ENCODE measurements around the gene ABR. TPM values are rescaled to one million over a fixed set of nuclear protein-coding genes. Genes with fewer than 3 reads are reported as not detected.
A peak's percentile ranks its signal among the peaks of the same experiment; 100 is the strongest.

Gene ABR
- total RNA-seq, 1 donor from 2014 or later, result 24.5 TPM

GRCh38 chr17:1043601-1044251 is 136.1 kb downstream of the ABR start:
- H3K36me3 ChIP-seq (ENCODE audit: control insufficient read depth in 3 of 3, insufficient read depth in 3 of 3, low read length in 3 of 3), result peaks cover 6 to 8% (median 7%) of the 10 kb centered on the region in 3 donors
- H3K9ac ChIP-seq (ENCODE audit: low read depth in 1 of 3, low read length in 3 of 3), result peak overlapping the region in 1 of 3 donors; percentile 40
- peaks cover 14 to 41% (median 25%) of the 10 kb centered on the region in 3 donors for H3K4me1 ChIP-seq (ENCODE audit: control insufficient read depth in 3 of 3, insufficient read depth in 3 of 3, low read length in 3 of 3)
- H3K4me3 ChIP-seq (ENCODE audit: low read length in 3 of 3), result peak overlapping the region in 1 of 3 donors; percentile 35
- no peaks in the 10 kb centered on the region for H3K9me3 ChIP-seq (ENCODE audit: control insufficient read depth in 3 of 3, low read length in 3 of 3)
- H3K27ac ChIP-seq (ENCODE audit: low read depth, low read length), result peak overlapping the region; percentile 58
- peaks cover 0 to 2% (median 0%) of the 10 kb centered on the region in 3 donors for H3K27me3 ChIP-seq (ENCODE audit: control insufficient read depth in 3 of 3, insufficient read depth in 3 of 3, low read length in 3 of 3)

- Histone ChIP-seq H3K9ac (ENCODE audit: low read depth in 1 of 3, low read length in 3 of 3) (no peak overlapping the region), H3K36me3 (ENCODE audit: control insufficient read depth in 3 of 3, insufficient read depth in 3 of 3, low read length in 3 of 3) (peaks cover 3 to 5% (median 3%) of the 10 kb centered on the region in 3 donors), H3K9me3 (ENCODE audit: control insufficient read depth in 3 of 3, low read length in 3 of 3) (no peaks in the 10 kb centered on the region), H3K4me1 (ENCODE audit: control insufficient read depth in 3 of 3, insufficient read depth in 3 of 3, low read length in 3 of 3) (peaks cover 14 to 38% (median 25%) of the 10 kb centered on the region in 3 donors), H3K27me3 (ENCODE audit: control insufficient read depth in 3 of 3, insufficient read depth in 3 of 3, low read length in 3 of 3) (peaks cover 0 to 2% (median 0%) of the 10 kb centered on the region in 3 donors), H3K4me3 (ENCODE audit: low read length in 3 of 3) (no peak overlapping the region), H3K27ac (ENCODE audit: low read depth, low read length) (no peak overlapping the region)
Observed at GRCh38 chr17:1042486-1042885, 137.3 kb downstream of the ABR start.

- H3K9ac ChIP-seq (ENCODE audit: low read depth in 1 of 3, low read length in 3 of 3), result no peak overlapping the region
- H3K4me1 ChIP-seq (ENCODE audit: control insufficient read depth in 3 of 3, insufficient read depth in 3 of 3, low read length in 3 of 3), result peaks cover 14 to 31% (median 24%) of the 10 kb centered on the region in 3 donors
- no peak overlapping the region for H3K27ac ChIP-seq (ENCODE audit: low read depth, low read length)
- H3K27me3 ChIP-seq (ENCODE audit: control insufficient read depth in 3 of 3, insufficient read depth in 3 of 3, low read length in 3 of 3), result peaks cover 0 to 2% (median 0%) of the 10 kb centered on the region in 3 donors
- H3K9me3 ChIP-seq (ENCODE audit: control insufficient read depth in 3 of 3, low read length in 3 of 3), result no peaks in the 10 kb centered on the region
- H3K36me3 ChIP-seq (ENCODE audit: control insufficient read depth in 3 of 3, insufficient read depth in 3 of 3, low read length in 3 of 3), result peaks cover 3 to 5% (median 3%) of the 10 kb centered on the region in 3 donors
- no peak overlapping the region for H3K4me3 ChIP-seq (ENCODE audit: low read length in 3 of 3)
Observed at GRCh38 chr17:1041746-1042145, 138.0 kb downstream of the ABR start.

GRCh38 chr17:1040216-1040600 is 139.6 kb downstream of the ABR start:
- Histone ChIP-seq H3K9me3 (ENCODE audit: control insufficient read depth in 3 of 3, low read length in 3 of 3) (no peaks in the 10 kb centered on the region), H3K27ac (ENCODE audit: low read depth, low read length) (peak overlapping the region; percentile 74), H3K4me1 (ENCODE audit: control insufficient read depth in 3 of 3, insufficient read depth in 3 of 3, low read length in 3 of 3) (peaks cover 14 to 31% (median 24%) of the 10 kb centered on the region in 3 donors), H3K4me3 (ENCODE audit: low read length in 3 of 3) (peak overlapping the region in 1 of 3 donors; percentile 49), H3K36me3 (ENCODE audit: control insufficient read depth in 3 of 3, insufficient read depth in 3 of 3, low read length in 3 of 3) (peaks cover 0 to 5% (median 3%) of the 10 kb centered on the region in 3 donors), H3K27me3 (ENCODE audit: control insufficient read depth in 3 of 3, insufficient read depth in 3 of 3, low read length in 3 of 3) (peaks cover 0 to 2% (median 0%) of the 10 kb centered on the region in 3 donors), H3K9ac (ENCODE audit: low read depth in 1 of 3, low read length in 3 of 3) (peak overlapping the region; percentile 21 to 68 (median 45))

- peaks cover 0 to 2% (median 0%) of the 10 kb centered on the region in 3 donors for H3K27me3 ChIP-seq (ENCODE audit: control insufficient read depth in 3 of 3, insufficient read depth in 3 of 3, low read length in 3 of 3)
- H3K9ac ChIP-seq (ENCODE audit: low read depth in 1 of 3, low read length in 3 of 3), result peak overlapping the region; percentile 21 to 68 (median 45)
- peaks cover 14 to 31% (median 24%) of the 10 kb centered on the region in 3 donors for H3K4me1 ChIP-seq (ENCODE audit: control insufficient read depth in 3 of 3, insufficient read depth in 3 of 3, low read length in 3 of 3)
- H3K9me3 ChIP-seq (ENCODE audit: control insufficient read depth in 3 of 3, low read length in 3 of 3), result no peaks in the 10 kb centered on the region
- peaks cover 0 to 5% (median 3%) of the 10 kb centered on the region in 3 donors for H3K36me3 ChIP-seq (ENCODE audit: control insufficient read depth in 3 of 3, insufficient read depth in 3 of 3, low read length in 3 of 3)
- peak overlapping the region; percentile 74 for H3K27ac ChIP-seq (ENCODE audit: low read depth, low read length)
- H3K4me3 ChIP-seq (ENCODE audit: low read length in 3 of 3), result peak overlapping the region in 2 of 3 donors; percentile 14 to 49
Observed at GRCh38 chr17:1039511-1040215, 140.1 kb downstream of the ABR start.

GRCh38 chr17:1039123-1039507 is 140.7 kb downstream of the ABR start:
- Histone ChIP-seq H3K27me3 (ENCODE audit: control insufficient read depth in 3 of 3, insufficient read depth in 3 of 3, low read length in 3 of 3) (peaks cover 0 to 2% (median 0%) of the 10 kb centered on the region in 3 donors), H3K4me1 (ENCODE audit: control insufficient read depth in 3 of 3, insufficient read depth in 3 of 3, low read length in 3 of 3) (peaks cover 14 to 31% (median 24%) of the 10 kb centered on the region in 3 donors), H3K27ac (ENCODE audit: low read depth, low read length) (peak overlapping the region; percentile 74), H3K36me3 (ENCODE audit: control insufficient read depth in 3 of 3, insufficient read depth in 3 of 3, low read length in 3 of 3) (peaks cover 0 to 5% (median 3%) of the 10 kb centered on the region in 3 donors), H3K4me3 (ENCODE audit: low read length in 3 of 3) (peak overlapping the region in 2 of 3 donors; percentile 14 to 41), H3K9me3 (ENCODE audit: control insufficient read depth in 3 of 3, low read length in 3 of 3) (no peaks in the 10 kb centered on the region), H3K9ac (ENCODE audit: low read depth in 1 of 3, low read length in 3 of 3) (peak overlapping the region in 2 of 3 donors; percentile 45 to 68)

- H3K36me3 ChIP-seq (ENCODE audit: control insufficient read depth in 3 of 3, insufficient read depth in 3 of 3, low read length in 3 of 3), result peaks cover 0 to 5% (median 3%) of the 10 kb centered on the region in 3 donors
- no peak overlapping the region for H3K9ac ChIP-seq (ENCODE audit: low read depth in 1 of 3, low read length in 3 of 3)
- H3K4me1 ChIP-seq (ENCODE audit: control insufficient read depth in 3 of 3, insufficient read depth in 3 of 3, low read length in 3 of 3), result peaks cover 14 to 31% (median 23%) of the 10 kb centered on the region in 3 donors
- no peaks in the 10 kb centered on the region for H3K9me3 ChIP-seq (ENCODE audit: control insufficient read depth in 3 of 3, low read length in 3 of 3)
- H3K27me3 ChIP-seq (ENCODE audit: control insufficient read depth in 3 of 3, insufficient read depth in 3 of 3, low read length in 3 of 3), result peaks cover 0 to 2% (median 0%) of the 10 kb centered on the region in 3 donors
- H3K27ac ChIP-seq (ENCODE audit: low read depth, low read length), result peak overlapping the region; percentile 74
- H3K4me3 ChIP-seq (ENCODE audit: low read length in 3 of 3), result no peak overlapping the region
Observed at GRCh38 chr17:1038459-1039122, 141.2 kb downstream of the ABR start.

- Histone ChIP-seq H3K9me3 (ENCODE audit: control insufficient read depth in 3 of 3, low read length in 3 of 3) (no peaks in the 10 kb centered on the region), H3K9ac (ENCODE audit: low read depth in 1 of 3, low read length in 3 of 3) (no peak overlapping the region), H3K4me3 (ENCODE audit: low read length in 3 of 3) (no peak overlapping the region), H3K36me3 (ENCODE audit: control insufficient read depth in 3 of 3, insufficient read depth in 3 of 3, low read length in 3 of 3) (peaks cover 0 to 4% (median under 1%) of the 10 kb centered on the region in 3 donors), H3K27ac (ENCODE audit: low read depth, low read length) (no peak overlapping the region), H3K27me3 (ENCODE audit: control insufficient read depth in 3 of 3, insufficient read depth in 3 of 3, low read length in 3 of 3) (peaks cover 0 to 4% (median 2%) of the 10 kb centered on the region in 3 donors), H3K4me1 (ENCODE audit: control insufficient read depth in 3 of 3, insufficient read depth in 3 of 3, low read length in 3 of 3) (peaks cover 10 to 31% (median 21%) of the 10 kb centered on the region in 3 donors)
Observed at GRCh38 chr17:1037238-1037879, 142.4 kb downstream of the ABR start.

- H3K4me3 ChIP-seq (ENCODE audit: low read length in 3 of 3), result no peak overlapping the region
- no peak overlapping the region for H3K27ac ChIP-seq (ENCODE audit: low read depth, low read length)
- peaks cover 10 to 34% (median 24%) of the 10 kb centered on the region in 3 donors for H3K4me1 ChIP-seq (ENCODE audit: control insufficient read depth in 3 of 3, insufficient read depth in 3 of 3, low read length in 3 of 3)
- no peak overlapping the region for H3K9ac ChIP-seq (ENCODE audit: low read depth in 1 of 3, low read length in 3 of 3)
- H3K27me3 ChIP-seq (ENCODE audit: control insufficient read depth in 3 of 3, insufficient read depth in 3 of 3, low read length in 3 of 3), result peaks cover 0 to 9% (median 2%) of the 10 kb centered on the region in 3 donors
- H3K36me3 ChIP-seq (ENCODE audit: control insufficient read depth in 3 of 3, insufficient read depth in 3 of 3, low read length in 3 of 3), result no peaks in the 10 kb centered on the region
- no peaks in the 10 kb centered on the region for H3K9me3 ChIP-seq (ENCODE audit: control insufficient read depth in 3 of 3, low read length in 3 of 3)
Observed at GRCh38 chr17:1036845-1037237, 142.9 kb downstream of the ABR start.

Measured in skeletal muscle tissue (tissue), 4 donors.